Caco-2 (cell line): ENCODE data around the gene CNOT2. TPM values are rescaled to one million over a fixed set of nuclear protein-coding genes. Genes with fewer than 3 reads are reported as not detected.

ENCODE experiments used
- BruUV-seq: library from RNA; stranded (reverse); fragments of 400-500 nt; replicated peaks from 2 replicates; lab custom pipeline; 2021; lab: Mats Ljungman, UMichigan
- CTCF ChIA-PET: fragments of 300-600 bp; sonication (Branson Sonifier 250); formaldehyde crosslinking; loops from one replicate; lab custom pipeline; 2022; ENCODE audit warnings: antibody characterized with exemption; lab: Charles Lee
- POLR2A ChIA-PET: fragments of 300-600 bp; sonication (Branson Sonifier 250); formaldehyde crosslinking; loops from one replicate; lab custom pipeline; 2022; ENCODE audit warnings: antibody characterized with exemption; lab: Charles Lee
- DNase-seq, 2 experiments: peaks; one replicate each; pipeline versions ENCODE4 v3.0.0 to v3.0.0-alpha.2; 2020 to 2022
- H3K27me3 ChIP-seq: replicated peaks from 2 replicates; pipeline ENCODE4 v1.6.0; 2011; ENCODE audit warnings: low read length; ENCODE audit not compliant: control insufficient read depth, insufficient read depth
- H3K36me3 ChIP-seq: 2 replicates; pipeline ENCODE4 v1.5.1; 2011; ENCODE audit warnings: low read length; ENCODE audit not compliant: control insufficient read depth, insufficient read depth
- H3K4me1 ChIP-seq: fragments of 250-450 bp; sonication (Bioruptor Pico); 2 replicates; pipeline ENCODE4 v1.5.1; 2020; ENCODE audit warnings: mild to moderate bottlenecking
- H3K4me3 ChIP-seq: 2 replicates; pipeline ENCODE4 v1.5.1; 2011; ENCODE audit warnings: low read depth, mild to moderate bottlenecking, control low read depth, low read length
- H3K9me3 ChIP-seq: fragments of 250-450 bp; sonication (Bioruptor Pico); 2 replicates; pipeline ENCODE4 v1.5.1; 2020; ENCODE audit warnings: mild to moderate bottlenecking, moderate library complexity
- H3K27ac Mint-ChIP-seq: one replicate; pipeline ENCODE4 v1.8.0; 2022; ENCODE audit warnings: mixed read lengths; ENCODE audit not compliant: unreplicated experiment
- H3K27me3 Mint-ChIP-seq: one replicate; pipeline ENCODE4 v1.8.0; 2022; ENCODE audit warnings: mixed read lengths; ENCODE audit not compliant: insufficient read depth, unreplicated experiment
- H3K36me3 Mint-ChIP-seq: one replicate; pipeline ENCODE4 v1.8.0; 2022; ENCODE audit warnings: mild to moderate bottlenecking, mixed read lengths; ENCODE audit not compliant: insufficient read depth, unreplicated experiment
- H3K4me1 Mint-ChIP-seq: one replicate; pipeline ENCODE4 v1.8.0; 2022; ENCODE audit warnings: low read depth, mixed read lengths; ENCODE audit not compliant: unreplicated experiment
- H3K4me3 Mint-ChIP-seq: one replicate; pipeline ENCODE4 v1.8.0; 2022; ENCODE audit warnings: mild to moderate bottlenecking, moderate library complexity, mixed read lengths; ENCODE audit not compliant: unreplicated experiment
- H3K9me3 Mint-ChIP-seq: one replicate; pipeline ENCODE4 v1.8.0; 2022; ENCODE audit warnings: mixed read lengths; ENCODE audit not compliant: unreplicated experiment
- CTCF ChIP-seq, 2 experiments: fragments of 200-600 bp in 1 of 2; IDR thresholded peaks; 1 replicate in 1 of 2; 2 replicates in 1 of 2; pipeline versions ENCODE4 v1.5.1 to v1.8.0; 2011 to 2022; ENCODE audit warnings: antibody characterized with exemption in 1 of 2, control low read depth in 1 of 2, inconsistent platforms in 1 of 2, low read depth in 1 of 2, low read length in 1 of 2, mild to moderate bottlenecking in 1 of 2, moderate library complexity in 1 of 2; ENCODE audit not compliant: insufficient read depth in 1 of 2, severe bottlenecking in 1 of 2, unreplicated experiment in 1 of 2
- intact Hi-C: fragments of 100-400 bp; cut with micrococcal nuclease; formaldehyde crosslinking; loops from one replicate; pipeline ENCODE4 v1.10.0; 2022; ENCODE audit not compliant: unreplicated experiment
- total RNA-seq: library from RNA; stranded (reverse); gene quantifications from 2 replicates; pipeline ENCODE4 v1.2.3, GENCODE V29; 2022

CNOT2 gene
- total RNA-seq, 1 experiment from 2014 or later: 83.5 TPM

- no peaks in the 10 kb centered on the region for H3K4me1 Mint-ChIP-seq
- no peak for DNase-seq
- intact Hi-C loops: loop anchor here (10.0 kb wide), 1 partner anchor 455 kb away; no protein-coding TSS in a partner anchor
- H3K4me1 ChIP-seq: peaks cover 2% of the 10 kb centered on the region; the same call in 1 of the 2 replicates
- H3K27me3 ChIP-seq: no peaks in the 10 kb centered on the region
- H3K4me3 ChIP-seq: no peak overlapping the region
- no peak overlapping the region for H3K27ac Mint-ChIP-seq
- H3K36me3 Mint-ChIP-seq: peaks cover 14% of the 10 kb centered on the region
- H3K4me3 Mint-ChIP-seq: no peak overlapping the region
- no peaks in the 10 kb centered on the region for H3K9me3 ChIP-seq
- no TSS peak for BruUV-seq
- no peaks in the 10 kb centered on the region for H3K36me3 ChIP-seq
- H3K9me3 Mint-ChIP-seq: no peaks in the 10 kb centered on the region
- POLR2A ChIA-PET: no interaction called here
- peaks cover 4% of the 10 kb centered on the region for H3K27me3 Mint-ChIP-seq
- CTCF ChIA-PET: no interaction called here
- no peak for TF ChIP-seq CTCF (IDR thresholded peaks at IDR 0.05; ENCODE audit: insufficient read depth in 1 of 2, low read depth in 1 of 2, low read length in 1 of 2, severe bottlenecking in 1 of 2, unreplicated experiment in 1 of 2)
These were observed 116.4 kb downstream of the CNOT2 start for GRCh38 chr12:70359458-70360197.

- Histone ChIP-seq H3K27me3 (no peaks in the 10 kb centered on the region), H3K9me3 (no peaks in the 10 kb centered on the region), H3K4me1 (peaks cover 8% of the 10 kb centered on the region; the same call in 1 of the 2 replicates), H3K36me3 (no peaks in the 10 kb centered on the region), H3K4me3 (no peak overlapping the region)
- no peaks in the 10 kb centered on the region for H3K9me3 Mint-ChIP-seq
- no TSS peak for BruUV-seq
- peaks cover 8% of the 10 kb centered on the region for H3K27me3 Mint-ChIP-seq
- ChIA-PET CTCF (no interaction called here), POLR2A (no interaction called here)
- no peak overlapping the region for H3K27ac Mint-ChIP-seq
- H3K4me3 Mint-ChIP-seq: no peak overlapping the region
- H3K36me3 Mint-ChIP-seq: peaks cover 8% of the 10 kb centered on the region
- intact Hi-C loops: loop anchor here (10.0 kb wide), 1 partner anchor 455 kb away; no protein-coding TSS in a partner anchor
- TF ChIP-seq CTCF (IDR thresholded peaks at IDR 0.05; ENCODE audit: insufficient read depth in 1 of 2, low read depth in 1 of 2, low read length in 1 of 2, severe bottlenecking in 1 of 2, unreplicated experiment in 1 of 2): no peak
- H3K4me1 Mint-ChIP-seq: no peaks in the 10 kb centered on the region
- DNase-seq: no peak
These were observed 117.0 kb downstream of the CNOT2 start for GRCh38 chr12:70360218-70360617.

- intact Hi-C loops: loop anchor here (5.0 to 10.0 kb wide), 2 partner anchors 123 to 460 kb away; partner anchors contain the start of gene CNOT2
- Mint-ChIP-seq H3K4me1 (no peaks in the 10 kb centered on the region), H3K4me3 (peak overlapping the region; percentile 94), H3K9me3 (no peaks in the 10 kb centered on the region), H3K27me3 (peaks cover 11% of the 10 kb centered on the region), H3K27ac (no peak overlapping the region), H3K36me3 (peaks cover 4% of the 10 kb centered on the region)
- Histone ChIP-seq H3K9me3 (no peaks in the 10 kb centered on the region), H3K36me3 (no peaks in the 10 kb centered on the region), H3K4me1 (peaks cover 10% of the 10 kb centered on the region; the same call in 1 of the 2 replicates), H3K27me3 (no peaks in the 10 kb centered on the region), H3K4me3 (peak overlapping the region; percentile 53)
- no peak for TF ChIP-seq CTCF (IDR thresholded peaks at IDR 0.05; ENCODE audit: insufficient read depth in 1 of 2, low read depth in 1 of 2, low read length in 1 of 2, severe bottlenecking in 1 of 2, unreplicated experiment in 1 of 2)
- ChIA-PET POLR2A (no interaction called here), CTCF (no interaction called here)
- no TSS peak for BruUV-seq
- DNase-seq: peak in 1 of 2 experiments; percentile 35
These were observed 121.6 kb downstream of the CNOT2 start for GRCh38 chr12:70364695-70365397.
